ENCODE results near the gene GLDC.

GRCh38 chr9:6671416-6671815, 25.9 kb upstream of the GLDC start:
- TF ChIP-seq POLR2A (IDR thresholded peaks at IDR 0.05; ENCODE audit: extremely low read depth, insufficient read length) (no peak), CTCF (IDR thresholded peaks at IDR 0.05; ENCODE audit: low read depth, low read length) (no peak), MYC (IDR thresholded peaks at IDR 0.05; ENCODE audit: low read depth, low read length) (no peak), MAX (IDR thresholded peaks at IDR 0.05; ENCODE audit: low read depth, low read length) (no peak)
